K562 (cell line): Measurements from ENCODE around the gene CARMIL3. TPM values are rescaled to one million over a fixed set of nuclear protein-coding genes. Genes with fewer than 3 reads are reported as not detected.
A peak's percentile ranks its signal among the peaks of the same experiment; 100 is the strongest.

Experiments used
- ATAC-seq: fragments of 200-7000 bp; cut with Tn5 transposase; 3 replicates; pipeline ENCODE4 v1.9.1; 2020; ENCODE audit warnings: moderate library complexity
- BruUV-seq: library from RNA; stranded (reverse); fragments of 400-500 nt; replicated peaks from 2 replicates; lab custom pipeline; 2021; lab: Mats Ljungman, UMichigan
- CTCF ChIA-PET: fragments of 300-600 bp; formaldehyde crosslinking; extraction: SDS; loops from one replicate; lab custom pipeline; 2021; ENCODE audit warnings: low intra/inter-chr PET ratio; lab: Yijun Ruan, JAX
- POLR2A ChIA-PET: fragments of 300-600, 350-650 bp; sonication (Branson Sonifier 250); formaldehyde crosslinking; extraction: SDS; loops from one replicate; lab custom pipeline; 2021; ENCODE audit warnings: antibody characterized with exemption, inconsistent platforms; lab: Yijun Ruan, JAX
- DNase-seq, 4 experiments: peaks; one replicate each; pipeline versions ENCODE4 v3.0.0 to v3.0.0-alpha.2; 2011 to 2018; ENCODE audit warnings: low spot score in 3 of 4, mixed read lengths in 3 of 4; ENCODE audit errors: extremely low read depth in 1 of 4
- FAIRE-seq: peaks from 2 replicates; lab custom pipeline; 2011; peaks lifted over from hg19 to GRCh38; lab: Jason Lieb, UNC
- H2AFZ ChIP-seq: 2 replicates; pipeline ENCODE4 v1.6.0; 2011; ENCODE audit warnings: low read depth, low read length, control low read depth, inconsistent platforms
- H3K27ac ChIP-seq: fragments of 200-600 bp; 3 replicates; pipeline ENCODE4 v1.8.0; 2011; ENCODE audit warnings: low read depth, mild to moderate bottlenecking, control low read depth, inconsistent platforms, low read length, moderate library complexity, mixed read lengths; ENCODE audit errors: extremely low read depth
- H3K27me3 ChIP-seq, 2 experiments: fragments of 300-600 bp in 1 of 2; 2 replicates in 1 of 2; 3 replicates in 1 of 2; pipeline versions ENCODE4 v1.6.0 to v1.8.0; 2011; ENCODE audit warnings: inconsistent platforms in 2 of 2, low read length in 2 of 2, mild to moderate bottlenecking in 1 of 2, mixed read lengths in 1 of 2, moderate library complexity in 1 of 2; ENCODE audit not compliant: control insufficient read depth in 2 of 2, insufficient read depth in 2 of 2
- H3K36me3 ChIP-seq: fragments of 300-600 bp; 3 replicates; pipeline ENCODE4 v1.8.0; 2011; ENCODE audit warnings: mild to moderate bottlenecking, low read length, inconsistent platforms; ENCODE audit not compliant: control insufficient read depth, insufficient read depth
- H3K4me1 ChIP-seq, 2 experiments: fragments of 200-600 bp in 1 of 2; replicated peaks in 1 of 2; 2 replicates in 1 of 2; 3 replicates in 1 of 2; pipeline versions ENCODE4 v1.5.1 to v1.8.0; 2011; ENCODE audit warnings: inconsistent platforms in 2 of 2, low read length in 2 of 2, mild to moderate bottlenecking in 1 of 2, mixed read lengths in 1 of 2, moderate library complexity in 1 of 2; ENCODE audit not compliant: control insufficient read depth in 2 of 2, insufficient read depth in 2 of 2
- H3K4me2 ChIP-seq: 2 replicates; pipeline ENCODE4 v1.6.1; 2011; ENCODE audit warnings: low read length, control low read depth, inconsistent platforms, mixed read lengths; ENCODE audit not compliant: insufficient read depth
- H3K4me3 ChIP-seq: fragments of 200-600 bp; sonication (generic), shearing (Covaris generic); 2 replicates; pipeline ENCODE4 v1.5.1; 2016; ENCODE audit warnings: control low read depth, inconsistent platforms
- H3K79me2 ChIP-seq: fragments of 200-600 bp; 3 replicates; pipeline ENCODE4 v1.8.0; 2011; ENCODE audit warnings: low read length, inconsistent platforms; ENCODE audit not compliant: control insufficient read depth, insufficient read depth
- H3K9ac ChIP-seq, 2 experiments: 2 replicates each; pipeline versions ENCODE4 v1.6.0 to v1.6.1; 2011; ENCODE audit warnings: low read depth in 2 of 2, low read length in 2 of 2, control low read depth in 1 of 2, inconsistent platforms in 1 of 2, mild to moderate bottlenecking in 1 of 2, mixed read lengths in 1 of 2; ENCODE audit not compliant: insufficient read depth in 1 of 2
- H3K9me1 ChIP-seq: one replicate; pipeline ENCODE4 v1.6.0; 2011; ENCODE audit warnings: inconsistent platforms, mild to moderate bottlenecking, low read length, moderate library complexity; ENCODE audit not compliant: control insufficient read depth, insufficient read depth
- H3K9me3 ChIP-seq: replicated peaks from 2 replicates; pipeline ENCODE4 v1.5.1; 2011; ENCODE audit warnings: low read depth, low read length, inconsistent platforms; ENCODE audit not compliant: control insufficient read depth, insufficient read depth
- H4K20me1 ChIP-seq: replicated peaks from 2 replicates; pipeline ENCODE4 v1.6.1; 2011; ENCODE audit warnings: low read length, inconsistent platforms, mixed read lengths; ENCODE audit not compliant: control insufficient read depth, insufficient read depth
- ARID2 ChIP-seq: fragments of 450-650 bp; IDR thresholded peaks from 2 replicates; pipeline ENCODE4 v1.6.1; 2017; ENCODE audit warnings: antibody characterized with exemption, mild to moderate bottlenecking
- CAMTA2 ChIP-seq: fragments of 250-450 bp; sonication (Bioruptor Pico); conservative IDR thresholded peaks from 2 replicates; pipeline ENCODE4 v1.5.1; 2022
- CC2D1A ChIP-seq: fragments of 450-650 bp; IDR thresholded peaks from 2 replicates; pipeline ENCODE4 v1.6.1; 2017; ENCODE audit warnings: mild to moderate bottlenecking
- GATAD2A ChIP-seq: fragments of 450-650 bp; IDR thresholded peaks from 2 replicates; pipeline ENCODE4 v1.6.1; 2017
- KLF16 ChIP-seq: IDR thresholded peaks from 2 replicates; pipeline ENCODE4 v1.6.1; 2016; ENCODE audit warnings: antibody characterized with exemption
- NBN ChIP-seq: fragments of 450-650 bp; IDR thresholded peaks from 2 replicates; pipeline ENCODE4 v1.6.1; 2016; ENCODE audit warnings: low read depth, mild to moderate bottlenecking
- NELFE ChIP-seq: IDR thresholded peaks from 2 replicates; pipeline ENCODE4 v1.6.1; 2011; ENCODE audit warnings: mild to moderate bottlenecking; ENCODE audit not compliant: insufficient read depth, insufficient read length
- PCBP2 ChIP-seq: fragments of 200-400 bp; formaldehyde crosslinking; IDR thresholded peaks from 2 replicates; pipeline ENCODE4 v1.6.1; 2018; ENCODE audit warnings: low read length, low read depth, mild to moderate bottlenecking, moderate library complexity; ENCODE audit not compliant: poor library complexity, severe bottlenecking
- SMC3 ChIP-seq: conservative IDR thresholded peaks from 2 replicates; pipeline ENCODE4 v1.6.1; 2011; ENCODE audit warnings: low read depth, low read length, improper control_type of control experiment; ENCODE audit not compliant: insufficient read depth
- XRCC3 ChIP-seq: fragments of 450-650 bp; IDR thresholded peaks from 2 replicates; pipeline ENCODE4 v1.6.1; 2017; ENCODE audit warnings: mild to moderate bottlenecking, moderate library complexity
- ZNF75A ChIP-seq: fragments of 450-650 bp; formaldehyde crosslinking; IDR thresholded peaks from 2 replicates; pipeline ENCODE4 v1.4.0; 2020; ENCODE audit warnings: mild to moderate bottlenecking
- WGBS: fragments of 100-300 bp; shearing (Covaris generic); methylation state at CpG from one replicate; pipeline ENCODE4 v1.1.6; 2016; ENCODE audit warnings: low coverage, mixed read lengths; ENCODE audit not compliant: insufficient coverage; ENCODE audit errors: missing lambda C conversion rate; 5-methylcytosine and 5-hydroxymethylcytosine counted together
- in situ Hi-C: fragments of 300-500 bp; cut with MboI; formaldehyde crosslinking; loops from 4 replicates; pipeline ENCODE4 v1.15.0; 2018; ENCODE audit warnings: inconsistent platforms, mixed read lengths
- intact Hi-C: fragments of 100-400 bp; cut with micrococcal nuclease; formaldehyde crosslinking; loops from 2 replicates; pipeline ENCODE4 v1.14.2; 2022
- polyA plus RNA-seq, 8 experiments: library from polyadenylated mRNA; depleted of rRNA in 4 of 8; stranded (reverse) in 5 of 8; unstranded in 3 of 8; fragments of >200 nt; fragmentation: Nextera tagmentation in 2 of 8; fragmentation: Illumina TruSeq in 1 of 8; extraction: Ambion mirVana in 2 of 8; extraction: Trizol in 1 of 8; gene quantifications; 2 replicates each; pipeline versions ENCODE4 v1.2.1 to v1.2.3, GENCODE V29; 2011 to 2014; ENCODE audit warnings: inconsistent platforms in 1 of 8, missing spikeins in 1 of 8
- total RNA-seq, 7 experiments: library from RNA; depleted of rRNA in 6 of 7; stranded (reverse); fragments of >200 nt in 6 of 7; fragmentation: Illumina TruSeq in 2 of 7; extraction: Trizol in 2 of 7; gene quantifications; 2 replicates each; pipeline versions ENCODE4 v1.2.1 to v1.2.3, GENCODE V29; 2011 to 2021; ENCODE audit warnings: low replicate concordance in 1 of 7
- TF ChIP-seq, protein P1 (sequence below): sonication (generic); formaldehyde crosslinking; IDR thresholded peaks from 2 replicates; pipeline ENCODE4 v1.8.1; 2022; ENCODE audit warnings: missing genetic modification reagents
- TF ChIP-seq, protein P2 (sequence below), 3 experiments: IDR thresholded peaks in 2 of 3; conservative IDR thresholded peaks in 1 of 3; 2 replicates each; pipeline ENCODE4 v1.5.1; 2011 to 2012; ENCODE audit warnings: low read length in 3 of 3, mild to moderate bottlenecking in 3 of 3, control low read depth in 2 of 3, improper control_type of control experiment in 1 of 3, inconsistent platforms in 1 of 3, low read depth in 1 of 3, mixed read lengths in 1 of 3, moderate library complexity in 1 of 3; ENCODE audit not compliant: insufficient read depth in 2 of 3
- TF ChIP-seq, protein P3 (sequence below): conservative IDR thresholded peaks from 2 replicates; pipeline ENCODE4 v1.6.1; 2011; ENCODE audit warnings: low read depth, mild to moderate bottlenecking, low read length; ENCODE audit not compliant: control insufficient read depth

The CARMIL3 gene
- total and polyA plus RNA-seq, 9 of the 15 experiments (the other 6 are each of a cell fraction or from before 2014, with no cell fraction given), result 0.01 to 0.11 (median 0.05) TPM; not detected in 5

DNA sequence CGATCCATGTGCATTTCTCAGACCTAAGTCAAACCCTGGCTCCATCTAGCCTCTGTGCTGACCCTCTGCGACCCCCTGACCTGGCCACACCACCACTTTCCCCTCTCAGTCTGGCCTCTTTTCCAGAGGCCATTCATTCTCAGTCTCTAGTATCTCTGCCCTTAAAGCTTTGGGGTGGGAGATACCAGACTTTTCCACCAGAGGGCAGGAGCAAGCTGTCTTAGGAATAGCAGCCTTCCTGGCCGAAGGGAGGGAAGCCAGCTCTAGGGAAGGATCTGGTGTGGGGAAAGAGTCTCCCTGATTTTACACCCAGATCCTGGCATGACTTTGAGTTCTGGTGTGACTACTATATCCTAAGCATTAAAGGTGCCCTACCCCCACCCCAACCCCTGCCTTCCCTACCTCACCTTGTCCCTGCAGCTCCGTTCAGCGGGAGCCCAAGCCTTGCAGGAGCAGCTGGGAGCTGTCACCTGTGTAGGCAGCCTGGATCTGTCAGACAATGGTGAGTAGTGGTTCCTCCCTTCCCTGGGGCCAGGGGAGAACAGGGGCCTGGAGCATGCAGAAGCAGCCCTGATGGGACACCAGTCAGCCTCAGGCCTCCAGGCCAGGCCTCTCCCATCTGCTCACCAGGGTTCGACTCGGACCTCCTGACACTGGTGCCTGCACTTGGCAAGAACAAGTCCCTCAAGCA lies 6.6 kb downstream of the CARMIL3 start:
- Histone ChIP-seq H3K9me3 (no peaks in the 10 kb centered on the region), H3K27me3 (peaks cover 0 to 19% of the 10 kb centered on the region in 2 experiments; a peak in 2 of 5 replicates), H3K79me2 (no peaks in the 10 kb centered on the region), H3K4me3 (no peak overlapping the region), H3K36me3 (no peaks in the 10 kb centered on the region), H3K9ac (peak overlapping the region in 1 of 2 experiments; percentile 13; a peak in 1 of 4 replicates), H3K27ac (no peak overlapping the region), H3K9me1 (no peaks in the 10 kb centered on the region), H3K4me1 (peaks cover 0 to 6% of the 10 kb centered on the region in 2 experiments; a peak in 3 of 5 replicates), H3K4me2 (no peak overlapping the region), H2AFZ (no peak overlapping the region), H4K20me1 (no peaks in the 10 kb centered on the region; the same call in 1 of the 2 replicates)
- ChIA-PET CTCF (interaction anchor here (0.7 to 1.6 kb wide), 7 partner anchors 23 to 239 kb away, joined by 3 to 10 read pairs (median 5); no protein-coding TSS in a partner anchor), POLR2A (interaction anchor here (0.8 to 3.6 kb wide), 4 partner anchors 12 to 56 kb away, joined by 3 to 12 read pairs (median 6); partner anchors contain the start of gene DCAF11)
- DNase-seq (peak in 2 of 4 experiments; percentile 59 to 64), FAIRE-seq (peak; percentile 90), ATAC-seq (peak; percentile 92)
- in situ Hi-C loops (loop anchor here (5.0 to 10.0 kb wide), 2 partner anchors 34 to 376 kb away; partner anchors contain the start of gene PCK2), intact Hi-C loops (loop anchor here (1.0 kb wide), 3 partner anchors 32 to 239 kb away; no protein-coding TSS in a partner anchor)
- WGBS, result 24% methylated on average over 6 of the region's 7 CpGs
- no TSS peak for BruUV-seq
- TF ChIP-seq NELFE (no peak), ZNF75A (CRISPR knock-in tag) (no peak), SMC3 (peak; percentile 88), CAMTA2 (CRISPR knock-in tag) (no peak), ARID2 (peak; percentile 86), KLF16 (peak; percentile 21; the same call in 1 of the 2 replicates), XRCC3 (no peak), PCBP2 (no peak), NBN (no peak), CC2D1A (peak; percentile 43; the same call in 1 of the 2 replicates), GATAD2A (no peak)
- TF ChIP-seq, protein P1, sequence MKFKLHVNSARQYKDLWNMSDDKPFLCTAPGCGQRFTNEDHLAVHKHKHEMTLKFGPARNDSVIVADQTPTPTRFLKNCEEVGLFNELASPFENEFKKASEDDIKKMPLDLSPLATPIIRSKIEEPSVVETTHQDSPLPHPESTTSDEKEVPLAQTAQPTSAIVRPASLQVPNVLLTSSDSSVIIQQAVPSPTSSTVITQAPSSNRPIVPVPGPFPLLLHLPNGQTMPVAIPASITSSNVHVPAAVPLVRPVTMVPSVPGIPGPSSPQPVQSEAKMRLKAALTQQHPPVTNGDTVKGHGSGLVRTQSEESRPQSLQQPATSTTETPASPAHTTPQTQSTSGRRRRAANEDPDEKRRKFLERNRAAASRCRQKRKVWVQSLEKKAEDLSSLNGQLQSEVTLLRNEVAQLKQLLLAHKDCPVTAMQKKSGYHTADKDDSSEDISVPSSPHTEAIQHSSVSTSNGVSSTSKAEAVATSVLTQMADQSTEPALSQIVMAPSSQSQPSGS (CRISPR knock-in tag), result no peak
- TF ChIP-seq, protein P2, sequence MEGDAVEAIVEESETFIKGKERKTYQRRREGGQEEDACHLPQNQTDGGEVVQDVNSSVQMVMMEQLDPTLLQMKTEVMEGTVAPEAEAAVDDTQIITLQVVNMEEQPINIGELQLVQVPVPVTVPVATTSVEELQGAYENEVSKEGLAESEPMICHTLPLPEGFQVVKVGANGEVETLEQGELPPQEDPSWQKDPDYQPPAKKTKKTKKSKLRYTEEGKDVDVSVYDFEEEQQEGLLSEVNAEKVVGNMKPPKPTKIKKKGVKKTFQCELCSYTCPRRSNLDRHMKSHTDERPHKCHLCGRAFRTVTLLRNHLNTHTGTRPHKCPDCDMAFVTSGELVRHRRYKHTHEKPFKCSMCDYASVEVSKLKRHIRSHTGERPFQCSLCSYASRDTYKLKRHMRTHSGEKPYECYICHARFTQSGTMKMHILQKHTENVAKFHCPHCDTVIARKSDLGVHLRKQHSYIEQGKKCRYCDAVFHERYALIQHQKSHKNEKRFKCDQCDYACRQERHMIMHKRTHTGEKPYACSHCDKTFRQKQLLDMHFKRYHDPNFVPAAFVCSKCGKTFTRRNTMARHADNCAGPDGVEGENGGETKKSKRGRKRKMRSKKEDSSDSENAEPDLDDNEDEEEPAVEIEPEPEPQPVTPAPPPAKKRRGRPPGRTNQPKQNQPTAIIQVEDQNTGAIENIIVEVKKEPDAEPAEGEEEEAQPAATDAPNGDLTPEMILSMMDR (IDR thresholded peaks at IDR 0.05 in 2 of 3, conservative IDR thresholded peaks at IDR 0.05 in 1 of 3; ENCODE audit: insufficient read depth in 2 of 3, low read depth in 1 of 3, low read length in 3 of 3), result peak; percentile 72 to 82 (median 76)
- TF ChIP-seq, protein P3, sequence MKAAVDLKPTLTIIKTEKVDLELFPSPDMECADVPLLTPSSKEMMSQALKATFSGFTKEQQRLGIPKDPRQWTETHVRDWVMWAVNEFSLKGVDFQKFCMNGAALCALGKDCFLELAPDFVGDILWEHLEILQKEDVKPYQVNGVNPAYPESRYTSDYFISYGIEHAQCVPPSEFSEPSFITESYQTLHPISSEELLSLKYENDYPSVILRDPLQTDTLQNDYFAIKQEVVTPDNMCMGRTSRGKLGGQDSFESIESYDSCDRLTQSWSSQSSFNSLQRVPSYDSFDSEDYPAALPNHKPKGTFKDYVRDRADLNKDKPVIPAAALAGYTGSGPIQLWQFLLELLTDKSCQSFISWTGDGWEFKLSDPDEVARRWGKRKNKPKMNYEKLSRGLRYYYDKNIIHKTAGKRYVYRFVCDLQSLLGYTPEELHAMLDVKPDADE, result no peak
